Endothelial cell of umbilical vein (primary cell): ENCODE data around the gene HLA-DPA1. TPM values are rescaled to one million over a fixed set of nuclear protein-coding genes. Genes with fewer than 3 reads are reported as not detected.

Experiments
- BruUV-seq: library from RNA; stranded (reverse); fragments of 400-500 nt; replicated peaks from 2 replicates; lab custom pipeline; 2021; lab: Mats Ljungman, UMichigan
- CTCF ChIA-PET: fragments of 300-600, 350-600 bp; sonication (Branson Sonifier 250); formaldehyde crosslinking; loops from one replicate; lab custom pipeline; 2021; ENCODE audit warnings: antibody characterized with exemption, inconsistent platforms; lab: Charles Lee
- POLR2A ChIA-PET: fragments of 300-600, 350-600 bp; sonication (Branson Sonifier 250); formaldehyde crosslinking; loops from one replicate; lab custom pipeline; 2021; ENCODE audit warnings: antibody characterized with exemption, inconsistent platforms; lab: Charles Lee
- DNase-seq: peaks from one replicate; pipeline ENCODE4 v3.0.0-alpha.2; 2011; ENCODE audit warnings: low read depth, low spot score
- FAIRE-seq: peaks from 2 replicates; lab custom pipeline; 2011; peaks lifted over from hg19 to GRCh38; lab: Jason Lieb, UNC
- H2AFZ ChIP-seq: 2 replicates; pipeline ENCODE4 v1.6.0; 2012; ENCODE audit warnings: low read depth, low read length, control low read depth, inconsistent platforms
- H3K27ac ChIP-seq: 2 replicates; pipeline ENCODE4 v1.5.1; 2011; ENCODE audit warnings: low read depth, mild to moderate bottlenecking, control low read depth, low read length, moderate library complexity; ENCODE audit not compliant: insufficient read depth
- H3K27me3 ChIP-seq, 2 experiments: 2 replicates each; pipeline versions ENCODE4 v1.6.0 to v1.6.1; 2011; ENCODE audit warnings: low read length in 2 of 2, mixed read lengths in 1 of 2; ENCODE audit not compliant: control insufficient read depth in 2 of 2, insufficient read depth in 2 of 2
- H3K36me3 ChIP-seq, 2 experiments: 2 replicates in 1 of 2; 3 replicates in 1 of 2; pipeline ENCODE4 v1.5.1; 2011; ENCODE audit warnings: low read length in 2 of 2, mild to moderate bottlenecking in 1 of 2, moderate library complexity in 1 of 2; ENCODE audit not compliant: control insufficient read depth in 2 of 2, insufficient read depth in 2 of 2; ENCODE audit errors: extremely low read depth in 1 of 2
- H3K4me1 ChIP-seq: 3 replicates; pipeline ENCODE4 v1.5.1; 2011; ENCODE audit warnings: mild to moderate bottlenecking, low read length; ENCODE audit not compliant: control insufficient read depth, insufficient read depth; ENCODE audit errors: extremely low read depth
- H3K4me2 ChIP-seq: 2 replicates; pipeline ENCODE4 v1.6.1; 2011; ENCODE audit warnings: low read length, control low read depth, mixed read lengths; ENCODE audit not compliant: insufficient read depth
- H3K4me3 ChIP-seq, 3 experiments: fragments of 200-600 bp in 1 of 3; sonication (generic), shearing (Covaris generic) in 1 of 3; replicated peaks in 1 of 3; 2 replicates each; pipeline ENCODE4 v1.5.1; 2011 to 2016; ENCODE audit warnings: control low read depth in 3 of 3, low read length in 3 of 3, mild to moderate bottlenecking in 2 of 3, inconsistent platforms in 1 of 3, low read depth in 1 of 3, moderate library complexity in 1 of 3; ENCODE audit not compliant: insufficient read depth in 1 of 3
- H3K79me2 ChIP-seq: 2 replicates; pipeline ENCODE4 v1.6.0; 2012; ENCODE audit warnings: low read length, inconsistent platforms; ENCODE audit not compliant: control insufficient read depth, insufficient read depth
- H3K9ac ChIP-seq: replicated peaks from 2 replicates; pipeline ENCODE3; 2011; ENCODE audit warnings: low read length, control low read depth; ENCODE audit not compliant: insufficient read depth; ENCODE audit errors: extremely low read depth
- H3K9me1 ChIP-seq: replicated peaks from 3 replicates; pipeline ENCODE4 v1.6.0; 2011; ENCODE audit warnings: mild to moderate bottlenecking, low read length; ENCODE audit not compliant: control insufficient read depth, insufficient read depth; ENCODE audit errors: extremely low read depth
- H3K9me3 ChIP-seq: replicated peaks from 2 replicates; pipeline ENCODE4 v1.5.1; 2012; ENCODE audit warnings: low read length, inconsistent platforms; ENCODE audit not compliant: control insufficient read depth, insufficient read depth
- H4K20me1 ChIP-seq: replicated peaks from 2 replicates; pipeline ENCODE3; 2011; ENCODE audit warnings: mild to moderate bottlenecking, low read length; ENCODE audit not compliant: control insufficient read depth, insufficient read depth; ENCODE audit errors: extremely low read depth
- CTCF ChIP-seq, 2 donors: IDR thresholded peaks; 1 replicate in 1 of 2; 2 replicates in 1 of 2; pipeline ENCODE4 v1.5.1; 2011; ENCODE audit warnings: low read length in 2 of 2, mild to moderate bottlenecking in 2 of 2, moderate library complexity in 2 of 2, control low read depth in 1 of 2, inconsistent platforms in 1 of 2, low read depth in 1 of 2; ENCODE audit not compliant: insufficient read depth in 1 of 2; ENCODE audit errors: extremely low read depth in 1 of 2
- EZH2 ChIP-seq: IDR thresholded peaks from 2 replicates; pipeline ENCODE4 v1.6.1; 2012; ENCODE audit warnings: borderline replicate concordance, low read depth, mild to moderate bottlenecking, moderate library complexity, low read length, inconsistent platforms; ENCODE audit not compliant: severe bottlenecking
- GATA2 ChIP-seq: IDR thresholded peaks from 2 replicates; pipeline ENCODE4 v1.7.0; 2011; ENCODE audit warnings: low read depth, mild to moderate bottlenecking, moderate library complexity, mixed read lengths, low read length; ENCODE audit not compliant: insufficient read length, insufficient read depth
- JUN ChIP-seq: IDR thresholded peaks from 2 replicates; pipeline ENCODE4 v1.6.1; 2011; ENCODE audit warnings: borderline replicate concordance, low read depth; ENCODE audit not compliant: insufficient read length, insufficient read depth
- MAX ChIP-seq: IDR thresholded peaks from 2 replicates; pipeline ENCODE4 v1.6.1; 2011; ENCODE audit not compliant: insufficient read depth, insufficient read length
- MYC ChIP-seq: IDR thresholded peaks from one replicate; pipeline ENCODE4 v1.6.1; 2011; ENCODE audit warnings: mild to moderate bottlenecking, low read depth, low read length
- POLR2A ChIP-seq: IDR thresholded peaks from 2 replicates; pipeline ENCODE4 v1.6.1; 2012; ENCODE audit warnings: low read depth, mild to moderate bottlenecking, control low read depth, low read length
- POLR2AphosphoS5 ChIP-seq: IDR thresholded peaks from 2 replicates; pipeline ENCODE4 v1.6.1; 2012; ENCODE audit warnings: low read depth, mild to moderate bottlenecking, control low read depth, low read length, moderate library complexity; ENCODE audit not compliant: insufficient read depth
- dilution Hi-C: fragments of 300-500 bp; cut with MboI; formaldehyde crosslinking; loops from one replicate; pipeline ENCODE4 v1.15.0; 2019; ENCODE audit warnings: low sequenced_read_pairs; ENCODE audit not compliant: extremely low pct_ligation_motif_present
- intact Hi-C: fragments of 100-400 bp; cut with micrococcal nuclease; formaldehyde crosslinking; loops from one replicate; pipeline ENCODE4 v1.10.0; 2022
- polyA plus RNA-seq, 4 experiments: library from polyadenylated mRNA; depleted of rRNA in 3 of 4; stranded (reverse) in 3 of 4; unstranded in 1 of 4; fragments of >200 nt; gene quantifications; 2 replicates each; pipeline versions ENCODE4 v1.2.1 to v1.2.3, GENCODE V29; 2011 to 2012; ENCODE audit warnings: missing spikeins in 1 of 4
- total RNA-seq: library from RNA; stranded (reverse); gene quantifications from 2 replicates; pipeline ENCODE4 v1.2.3, GENCODE V29; 2021

Gene HLA-DPA1
- total and polyA plus RNA-seq, 2 donors (not counting 3 experiments of a cell fraction or from before 2014, with no cell fraction given), result 23.2 TPM; not detected in 1

- ChIA-PET CTCF (interaction anchor here (1.1 to 6.7 kb wide), 7 partner anchors 12 to 231 kb away, joined by 3 to 88 read pairs (median 7); no protein-coding TSS in a partner anchor), POLR2A (no interaction called here)
- Histone ChIP-seq H3K36me3 (no peaks in the 10 kb centered on the region), H3K9ac (no peak overlapping the region), H3K27ac (no peak overlapping the region), H3K79me2 (no peaks in the 10 kb centered on the region), H3K9me1 (no peaks in the 10 kb centered on the region), H3K9me3 (no peaks in the 10 kb centered on the region), H4K20me1 (no peaks in the 10 kb centered on the region), H3K27me3 (peaks cover 12 to 33% of the 10 kb centered on the region in 2 experiments), H3K4me3 (no peak overlapping the region), H3K4me2 (no peak overlapping the region), H3K4me1 (peaks cover 8% of the 10 kb centered on the region), H2AFZ (no peak overlapping the region)
- DNase-seq (no peak), FAIRE-seq (no peak)
- TF ChIP-seq POLR2A, result no peak
- no peak for TF ChIP-seq MYC
- no peak for TF ChIP-seq CTCF (IDR thresholded peaks at IDR 0.05; ENCODE audit: extremely low read depth in 1 of 2, insufficient read depth in 1 of 2, low read depth in 1 of 2, low read length in 2 of 2)
- no peak for TF ChIP-seq JUN
- no TSS peak for BruUV-seq
- intact Hi-C loops (no loop called here), dilution Hi-C loops (no loop called here)
Measured at GRCh38 chr6:33017018-33017417, 56.4 kb downstream of the HLA-DPA1 start.

GRCh38 chr6:33015798-33016197 lies 57.7 kb downstream of the HLA-DPA1 start:
- intact Hi-C loops, result loop anchor here (2.0 kb wide), 1 partner anchor 65 kb away; no protein-coding TSS in a partner anchor
- FAIRE-seq (no peak), DNase-seq (no peak)
- BruUV-seq, result no TSS peak
- H3K4me1 ChIP-seq, result peaks cover 8% of the 10 kb centered on the region
- no peaks in the 10 kb centered on the region for H3K36me3 ChIP-seq
- H3K27ac ChIP-seq, result no peak overlapping the region
- no peaks in the 10 kb centered on the region for H3K9me3 ChIP-seq
- POLR2A ChIA-PET, result no interaction called here
- no peaks in the 10 kb centered on the region for H4K20me1 ChIP-seq
- H3K79me2 ChIP-seq, result no peaks in the 10 kb centered on the region
- no peak overlapping the region for H3K4me3 ChIP-seq
- H3K9me1 ChIP-seq, result no peaks in the 10 kb centered on the region
- H3K4me2 ChIP-seq, result no peak overlapping the region
- dilution Hi-C loops, result no loop called here
- no peak overlapping the region for H2AFZ ChIP-seq
- H3K27me3 ChIP-seq, result peaks cover 18 to 31% of the 10 kb centered on the region in 2 experiments
- TF ChIP-seq EZH2 (no peak), GATA2 (no peak), MAX (no peak), POLR2AphosphoS5 (no peak), MYC (no peak), JUN (no peak)
- CTCF ChIA-PET, result interaction anchor here (1.2 to 6.7 kb wide), 10 partner anchors 13 to 232 kb away, joined by 3 to 88 read pairs (median 12); no protein-coding TSS in a partner anchor
- no peak overlapping the region for H3K9ac ChIP-seq
